Stimulated activated CD4-positive, alpha-beta T cell treated with anti-CD3 and anti-CD28 coated beads, Interleukin-4, amount 100 ng/mL, for 24 hours (primary cell): ENCODE data around the gene FLNB.
"Not testable (repeated sequence)": the region's sequence is repeated elsewhere in the genome, so short reads cannot be mapped to it uniquely, and the experiment has no call there.

Source experiments
- DNase-seq: peaks from one replicate; pipeline ENCODE4 v3.0.0-alpha.2; 2020

The FLNB gene

DNA sequence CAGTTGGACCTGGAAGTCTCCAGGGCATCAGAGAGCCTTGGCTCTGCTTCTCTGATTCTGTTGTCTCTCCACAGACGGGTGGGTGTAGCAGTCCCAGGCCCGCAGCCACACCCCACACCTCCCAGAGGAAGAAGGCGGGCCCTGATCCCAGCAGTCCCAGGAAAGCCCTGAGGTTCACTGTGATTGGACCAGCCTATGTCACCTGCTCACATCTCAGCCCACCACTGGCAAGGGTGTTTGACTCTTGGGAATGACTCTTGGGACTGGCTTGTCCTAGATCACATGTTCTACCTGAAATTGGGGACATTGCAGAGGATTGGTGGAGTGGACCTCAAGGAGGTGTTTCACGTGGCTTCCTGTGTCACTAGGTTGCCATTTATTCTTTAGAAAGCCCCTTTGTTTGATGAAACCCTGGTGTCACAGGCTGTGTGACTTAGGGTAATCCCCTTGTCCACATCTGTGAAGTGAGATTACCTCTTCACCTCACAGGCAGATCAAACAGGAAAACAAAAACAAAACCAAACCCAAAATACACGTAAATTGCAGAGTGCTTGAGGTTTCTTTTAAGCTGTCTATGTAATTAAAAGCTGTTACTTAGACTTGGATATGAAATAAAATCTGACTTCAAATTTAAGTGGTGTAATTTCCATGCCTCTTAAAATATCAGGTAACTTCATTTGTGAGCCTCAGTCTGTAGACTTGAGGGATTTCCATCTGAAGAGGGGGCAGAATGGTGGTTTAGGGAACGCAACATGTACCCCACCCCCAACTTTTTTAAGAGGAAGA, 26.7 kb downstream of the FLNB start:
- DNase-seq, result peak; percentile 43

DNA sequence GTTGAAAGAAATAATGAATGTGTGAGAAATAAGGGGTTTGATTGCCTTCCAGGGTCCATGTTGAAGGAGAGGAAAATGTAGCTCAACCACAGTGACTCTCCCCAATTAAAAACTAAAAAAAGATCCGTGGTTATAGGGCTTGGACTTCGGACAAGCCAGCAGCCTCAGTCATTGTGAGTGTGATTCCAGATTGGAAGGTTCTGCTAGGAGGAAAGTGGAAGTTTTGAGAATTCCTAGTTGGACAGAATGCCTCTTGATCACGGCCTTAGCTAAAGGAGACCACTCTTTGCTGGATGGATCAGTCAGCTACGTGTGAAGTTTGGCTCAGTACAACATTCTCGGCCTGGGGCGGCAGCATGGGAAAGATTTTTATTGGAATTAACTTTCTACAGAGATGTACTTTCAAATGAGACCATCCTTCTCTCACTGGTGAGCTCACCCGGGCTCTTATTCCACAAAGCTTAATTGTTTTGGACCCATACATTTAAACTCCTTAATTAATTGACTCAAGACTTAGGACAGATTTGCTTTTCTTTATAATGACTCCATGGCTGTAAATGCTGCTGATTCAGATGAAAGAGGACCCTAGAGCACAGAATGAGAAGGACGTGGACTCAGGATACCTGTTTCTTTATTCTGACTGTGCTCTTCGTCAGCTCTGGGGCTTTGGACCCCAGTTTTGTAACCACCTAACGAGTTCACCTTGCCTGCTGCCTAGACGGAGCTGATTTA, 27.5 kb downstream of the FLNB start:
- DNase-seq, result no peak

DNA sequence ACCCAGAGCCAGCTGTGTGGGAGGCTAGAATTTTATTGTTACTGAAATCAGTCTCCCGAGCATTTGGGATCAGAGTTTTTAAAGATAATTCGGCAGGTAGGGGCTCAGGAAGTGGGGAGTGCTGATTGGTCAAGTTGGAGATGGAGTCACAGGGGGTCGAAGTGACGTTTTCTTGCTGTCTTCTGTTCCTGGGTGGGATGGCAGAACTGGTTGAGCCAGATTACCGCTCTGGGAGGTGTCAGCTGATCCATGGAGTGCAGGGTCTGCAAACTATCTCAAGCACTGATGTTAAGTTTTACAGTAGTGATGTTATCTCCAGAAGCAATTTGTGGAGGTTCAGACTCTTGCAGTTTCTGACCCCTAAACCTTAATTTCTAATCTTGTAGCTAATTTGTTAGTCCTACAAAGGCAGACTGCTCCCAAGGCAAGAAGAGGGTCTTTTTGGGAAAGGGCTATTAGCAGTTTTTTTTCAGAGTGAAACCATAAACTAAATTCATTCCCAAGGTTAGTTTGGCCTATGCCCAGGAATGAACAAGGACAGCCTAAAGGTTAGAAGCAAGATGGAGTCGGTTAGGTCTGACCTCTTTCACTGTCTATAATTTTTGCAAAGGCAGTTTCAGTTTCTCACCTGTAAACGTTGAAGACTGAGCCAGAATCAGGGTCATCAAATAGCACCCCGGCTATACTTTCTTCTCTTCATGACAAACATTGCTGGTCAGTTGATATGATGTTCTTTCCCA, 28.2 kb downstream of the FLNB start:
- no peak for DNase-seq

DNA sequence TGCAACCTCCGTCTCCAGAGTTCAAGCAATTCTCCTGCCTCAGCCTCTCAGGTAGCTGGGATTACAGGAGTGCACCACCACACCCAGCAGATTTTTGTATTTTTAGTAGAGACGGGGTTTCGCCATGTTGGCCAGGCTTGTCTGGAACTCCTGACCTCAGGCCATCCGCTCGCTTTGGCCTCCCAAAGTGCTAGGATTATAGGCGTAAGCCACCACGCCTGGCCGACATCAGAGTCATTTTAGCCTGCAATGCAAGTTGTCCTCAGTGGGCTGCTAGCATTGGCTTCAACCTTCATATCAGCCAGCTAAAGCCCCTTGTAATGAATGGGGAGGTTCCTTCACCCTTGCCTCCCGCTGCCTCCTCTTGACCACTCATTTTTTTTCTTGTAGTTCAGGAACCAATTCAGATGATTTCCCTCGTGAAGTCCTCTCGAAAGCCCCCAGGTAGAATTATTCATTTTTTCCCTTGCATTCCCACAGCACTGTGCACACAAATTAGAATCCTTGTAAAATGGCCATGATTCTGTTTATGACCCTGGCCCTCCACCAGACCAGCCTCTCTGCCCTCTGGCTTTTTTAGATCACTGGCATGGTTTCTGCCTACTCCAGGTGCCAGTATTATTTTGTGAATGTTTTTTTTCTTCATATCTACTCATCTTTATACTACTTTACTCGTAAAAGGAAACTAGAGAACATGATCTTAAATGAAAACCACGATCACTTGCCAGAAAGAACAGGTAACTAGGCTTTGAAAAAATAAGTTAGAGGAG, 29.1 kb downstream of the FLNB start:
- no peak for DNase-seq

DNA sequence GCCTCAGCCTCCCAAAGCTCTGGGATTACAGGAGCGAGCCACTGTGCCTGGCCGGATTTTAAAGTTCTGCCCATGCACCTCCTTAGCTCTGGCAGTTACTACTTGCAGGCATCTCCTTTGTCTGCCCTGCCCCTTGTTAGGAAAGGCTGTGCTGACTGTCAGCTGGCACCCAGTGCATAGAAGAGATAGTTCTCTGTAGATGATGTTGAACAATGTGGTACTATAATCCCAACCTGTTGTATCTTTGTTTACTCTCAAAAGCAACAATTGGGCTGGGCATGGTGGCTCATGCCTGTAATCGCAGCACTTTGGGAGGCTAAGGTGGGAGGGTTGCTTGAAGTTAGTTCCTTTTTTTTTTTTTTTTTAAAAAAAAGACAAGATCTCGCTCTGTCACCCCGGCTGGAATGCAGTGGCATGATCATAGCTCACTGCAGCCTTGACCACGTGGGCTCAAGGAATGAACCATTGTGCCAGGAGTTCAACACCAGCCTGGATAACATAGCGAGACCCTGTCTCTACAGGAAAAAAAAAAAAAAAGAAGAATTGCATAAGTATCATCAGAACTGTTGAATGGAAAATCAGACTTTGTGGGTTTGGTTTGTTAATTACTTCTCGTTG, 30.6 kb downstream of the FLNB start:
- DNase-seq, result no peak

DNA sequence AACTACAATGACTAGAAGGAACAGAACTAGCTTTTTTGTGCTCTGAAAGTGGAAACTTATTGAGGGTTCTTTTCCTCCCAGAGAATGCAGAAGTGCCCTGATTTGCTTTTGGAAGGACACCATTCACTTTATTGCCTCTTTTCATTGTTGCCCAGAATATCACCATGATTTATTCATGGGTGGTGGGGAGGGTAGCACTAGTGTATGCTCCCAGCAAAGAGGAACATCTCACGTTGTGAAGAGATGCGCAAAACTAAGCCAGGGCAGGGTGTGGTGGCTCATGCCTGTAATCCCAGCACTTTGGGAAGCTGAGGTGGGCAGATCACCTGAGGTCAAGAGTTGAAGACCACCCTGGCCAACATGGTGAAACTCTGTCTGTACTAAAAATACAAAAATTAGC, 31.4 kb downstream of the FLNB start:
- no peak for DNase-seq

DNA sequence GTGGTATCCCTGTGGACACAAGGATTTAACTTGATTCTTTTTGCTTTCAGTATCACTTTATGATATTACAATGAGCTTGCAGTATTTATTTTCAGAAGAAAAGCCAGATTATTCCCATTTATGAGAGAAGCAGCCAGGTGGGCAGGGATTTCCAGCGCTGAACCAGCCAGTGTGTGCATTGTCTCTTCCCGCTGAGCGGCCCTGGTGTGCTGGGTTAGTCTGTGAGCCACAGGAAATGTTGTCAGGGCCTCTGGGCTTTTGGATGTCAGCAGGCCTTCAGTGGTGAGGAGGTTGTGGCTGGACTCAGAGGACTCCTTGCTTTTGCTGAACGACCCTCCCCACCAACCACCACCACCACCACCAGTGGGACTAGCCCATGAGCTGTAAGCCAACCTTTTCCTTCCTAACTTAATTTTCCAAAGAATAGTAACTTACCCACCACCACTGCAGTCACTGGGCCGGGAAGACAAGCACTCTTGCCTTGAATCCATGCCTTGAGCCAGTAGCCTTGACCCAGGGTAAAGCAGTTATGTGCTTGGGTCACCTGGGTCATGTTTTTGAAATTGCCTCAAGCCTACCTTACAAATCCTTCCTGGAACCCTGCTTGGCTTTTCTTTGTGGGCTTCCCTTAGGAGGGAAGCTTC, 33.1 kb downstream of the FLNB start:
- no peak for DNase-seq

DNA sequence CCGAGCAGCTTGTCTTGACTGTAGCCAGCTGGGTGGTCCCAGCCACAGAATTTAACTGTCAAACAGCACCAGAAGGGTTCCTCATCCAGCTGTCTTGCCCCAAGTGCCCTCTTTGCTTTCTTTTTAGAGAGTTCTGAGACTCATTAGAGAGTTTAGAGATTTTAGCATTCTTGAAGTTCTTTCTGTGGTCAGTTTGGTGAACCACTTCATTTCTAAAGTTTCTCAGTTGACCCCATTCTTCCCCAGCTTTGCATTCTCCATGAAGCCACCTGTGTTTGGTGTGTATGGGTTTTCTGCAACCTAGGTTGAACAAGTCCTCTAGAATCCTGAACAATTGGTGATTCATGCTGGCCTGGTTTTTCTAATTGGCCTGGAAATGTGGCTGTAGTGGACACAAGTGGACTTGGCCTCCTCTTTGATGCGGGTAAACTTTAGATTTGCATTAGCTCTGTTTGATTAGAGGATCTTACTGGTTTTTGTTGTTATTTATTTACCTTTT, 33.7 kb downstream of the FLNB start:
- DNase-seq, result no peak

DNA sequence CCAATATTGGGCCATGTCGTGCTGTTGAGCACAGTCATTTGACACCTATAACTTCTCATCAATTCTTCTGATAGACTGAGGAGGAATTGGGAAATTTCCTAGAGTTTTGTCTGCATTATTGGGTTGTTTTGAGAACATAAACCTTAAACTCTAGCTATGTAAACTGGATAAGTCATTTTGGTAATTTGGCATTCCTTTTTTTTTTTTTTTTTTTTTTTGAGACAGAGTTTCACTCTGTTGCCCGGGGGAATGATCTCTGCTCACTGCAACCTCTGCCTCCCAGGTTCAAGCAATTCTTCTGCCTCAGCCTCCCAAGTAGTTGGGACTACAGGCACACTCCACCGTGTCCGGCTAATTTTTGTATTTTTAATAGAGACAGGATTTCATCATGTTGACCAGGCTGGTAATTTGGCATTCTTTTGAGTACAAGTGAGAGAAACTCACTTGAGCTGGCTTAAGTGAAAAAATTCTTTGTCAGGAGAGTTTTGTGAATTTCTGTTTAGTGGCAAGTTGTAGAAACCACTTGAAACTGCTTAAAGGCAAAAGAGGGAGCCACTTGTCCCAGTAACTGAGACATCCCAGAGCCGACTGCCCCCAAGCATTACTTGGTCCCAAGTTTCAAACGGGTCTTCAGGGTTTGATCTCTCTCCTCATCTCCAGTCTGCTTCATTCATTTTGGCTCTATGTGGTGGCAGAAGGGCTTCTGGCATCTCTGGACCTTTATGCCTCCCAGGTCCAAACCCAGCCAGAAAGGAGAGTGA, 34.9 kb downstream of the FLNB start:
- no peak for DNase-seq

DNA sequence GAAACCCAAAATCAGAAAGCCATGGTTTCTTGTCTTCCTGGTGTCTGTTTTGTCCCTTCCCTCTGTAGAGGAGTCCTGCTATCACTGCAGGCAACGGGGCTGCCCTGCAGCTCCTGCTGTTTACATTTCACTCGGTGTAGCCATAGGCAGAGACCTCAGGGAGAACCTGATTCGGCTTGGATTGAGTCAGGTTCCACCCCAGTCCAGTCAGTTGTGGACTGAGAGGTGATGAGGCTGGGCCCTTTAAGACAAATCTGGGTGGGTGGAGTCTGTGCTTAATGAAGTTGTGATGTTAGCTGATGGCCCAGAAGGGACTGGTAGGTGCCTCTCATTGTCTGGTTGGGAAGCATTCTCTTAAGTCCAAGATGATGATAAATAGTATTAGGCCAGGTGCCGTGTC, 35.7 kb downstream of the FLNB start:
- no peak for DNase-seq

DNA sequence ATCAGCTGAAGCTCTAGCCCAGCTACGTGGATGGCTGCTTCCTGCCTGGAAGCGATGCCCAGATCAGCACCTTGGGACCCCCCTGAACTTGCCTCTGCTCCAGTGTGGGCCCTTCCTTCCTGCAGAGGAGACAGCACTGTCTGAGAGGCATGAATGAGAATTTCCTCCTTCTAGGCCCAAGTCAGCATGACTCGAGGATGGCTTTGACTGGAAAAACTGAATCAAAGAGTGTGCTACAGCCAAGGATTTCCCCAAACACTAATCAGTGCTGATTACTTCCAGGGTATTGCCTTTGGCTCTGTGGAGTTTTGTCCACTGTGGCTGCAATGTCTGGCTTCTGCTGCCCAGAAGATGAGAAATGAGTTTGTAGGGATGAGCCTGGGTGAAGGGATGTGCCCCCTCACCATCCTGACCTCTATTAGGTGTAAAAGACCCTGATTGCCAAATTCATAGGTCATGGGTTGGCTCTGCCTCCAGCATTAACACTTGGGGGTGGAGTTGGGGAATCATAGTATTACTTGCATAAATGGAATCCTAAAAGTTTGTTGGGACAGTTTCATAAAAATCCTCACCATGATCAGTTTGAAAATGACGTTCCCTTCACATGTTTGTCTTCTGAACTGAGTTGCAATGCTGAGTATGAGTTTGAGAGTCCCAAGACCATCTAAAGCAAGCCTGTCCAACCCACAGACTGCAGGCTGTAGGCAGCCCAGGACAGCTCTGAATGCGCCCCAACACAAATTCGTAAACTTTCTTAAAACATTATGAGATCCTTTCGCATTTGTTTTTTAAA, 36.7 kb downstream of the FLNB start:
- no peak for DNase-seq

DNA sequence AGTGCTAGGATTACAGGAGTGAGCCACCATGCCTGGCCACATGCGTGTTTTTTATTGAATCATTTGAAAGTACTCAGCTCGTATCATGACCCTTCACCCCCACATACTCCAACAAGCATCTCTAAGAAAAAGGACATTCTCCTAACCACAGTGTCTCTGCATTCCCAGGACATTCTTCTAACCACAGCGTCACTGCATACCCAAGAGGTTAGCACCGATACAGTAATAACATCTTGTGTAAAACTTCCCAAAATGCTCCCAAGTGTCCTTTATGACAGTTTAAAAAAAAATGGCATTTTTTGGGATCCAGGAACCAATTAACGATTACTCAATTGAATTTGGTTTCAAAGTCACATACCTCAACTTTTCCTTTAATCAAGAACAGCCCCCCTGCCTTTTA, 39.6 kb downstream of the FLNB start:
- DNase-seq, result no peak

DNA sequence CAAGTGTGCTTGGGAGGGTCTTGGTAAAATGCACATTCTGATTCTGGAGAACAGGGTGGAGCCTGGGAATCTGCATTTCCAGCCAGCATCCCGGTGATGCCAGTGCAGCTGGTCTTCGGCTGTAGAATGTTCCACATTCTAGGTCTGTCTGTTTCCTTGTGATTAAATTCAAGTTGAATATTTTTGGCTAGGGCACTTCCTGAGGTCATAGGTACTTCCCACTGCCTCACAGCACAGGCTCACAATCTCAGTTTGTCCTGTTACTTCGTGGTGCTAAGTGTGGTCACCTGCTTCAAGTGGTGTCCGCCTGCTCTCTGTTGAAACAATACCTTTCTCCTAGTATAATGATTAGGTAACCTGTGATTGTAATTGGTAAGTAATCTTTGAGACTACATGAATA, 40.1 kb downstream of the FLNB start:
- DNase-seq, result no peak

DNA sequence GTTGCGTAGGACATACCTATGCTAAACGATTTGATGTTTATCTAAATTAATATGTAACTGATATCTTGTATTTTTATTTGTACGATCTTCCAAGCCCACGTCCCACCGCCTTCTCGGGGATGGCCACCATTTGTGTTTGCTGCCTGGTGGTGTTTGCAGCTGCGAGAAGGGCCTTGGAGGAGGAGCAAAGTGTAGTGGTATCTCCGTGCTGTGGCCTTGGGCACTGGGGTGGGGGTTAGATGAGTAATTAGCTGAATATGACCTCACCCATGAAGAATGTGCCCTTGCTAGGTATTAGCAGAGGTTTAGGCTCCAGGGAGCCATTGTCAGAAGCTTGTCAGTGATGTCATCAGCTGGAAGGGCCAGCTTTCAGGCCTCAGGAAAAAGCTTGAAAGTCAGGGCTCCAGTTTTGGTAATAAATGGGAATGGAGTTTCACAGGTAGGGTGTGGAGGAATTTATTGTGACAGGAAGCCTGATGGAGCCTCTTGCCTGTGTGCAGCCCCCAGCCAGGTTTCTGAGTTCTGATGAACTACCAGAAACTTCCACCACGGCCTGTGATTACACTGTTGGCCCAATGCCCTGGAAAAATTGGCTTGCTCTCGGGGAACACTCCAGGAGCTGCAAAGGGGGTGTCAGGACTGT, 41.0 kb downstream of the FLNB start:
- DNase-seq, result no peak

DNA sequence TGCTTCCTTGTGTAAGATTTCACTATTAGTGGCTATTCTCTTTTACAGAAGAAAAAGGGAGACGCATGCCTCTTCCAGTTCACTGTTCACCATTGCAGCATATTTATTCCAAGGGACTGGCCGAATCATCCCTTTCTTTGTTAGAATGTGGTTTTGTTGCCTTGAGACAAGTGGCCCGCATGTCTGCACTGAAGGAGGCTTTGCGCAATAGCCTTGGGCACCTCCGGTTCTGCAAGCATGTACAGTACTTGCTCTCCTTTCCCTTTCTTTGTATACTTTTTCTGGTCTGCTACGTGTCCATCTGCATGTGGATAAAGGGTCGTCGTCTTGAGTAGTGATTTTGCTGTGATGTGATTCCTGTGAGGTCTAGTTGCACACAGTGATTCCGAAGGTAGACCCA, 43.0 kb downstream of the FLNB start:
- no peak for DNase-seq

DNA sequence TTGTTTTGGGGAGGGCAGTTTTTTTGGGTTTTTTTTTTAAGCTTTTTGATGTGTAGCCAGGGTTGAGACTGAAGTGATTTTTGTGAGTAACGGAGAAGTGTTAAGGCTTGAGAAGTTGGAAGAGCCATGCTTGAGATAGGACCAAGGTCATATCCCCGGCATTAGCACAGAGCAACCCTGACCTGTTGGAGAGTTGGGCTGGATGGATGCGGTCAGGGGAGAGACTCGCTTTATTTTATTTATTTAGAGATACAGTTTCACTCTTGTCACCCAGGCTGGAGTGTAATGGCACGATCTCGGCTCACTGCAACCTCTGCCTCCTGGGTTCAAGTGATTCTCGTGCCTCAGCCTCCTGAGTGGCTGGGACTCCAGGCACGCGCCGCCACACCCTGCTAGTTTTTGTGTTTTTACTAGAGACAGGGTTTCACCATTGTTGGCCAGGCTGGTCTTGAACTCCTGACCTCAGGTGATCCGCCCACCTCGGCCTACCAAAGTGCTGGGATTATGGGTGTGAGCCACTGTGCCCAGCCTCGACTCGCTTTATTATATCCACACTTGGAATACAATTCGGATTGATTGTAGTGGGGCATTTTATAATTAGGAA, 43.5 kb downstream of the FLNB start:
- not testable (repeated sequence) for DNase-seq

DNA sequence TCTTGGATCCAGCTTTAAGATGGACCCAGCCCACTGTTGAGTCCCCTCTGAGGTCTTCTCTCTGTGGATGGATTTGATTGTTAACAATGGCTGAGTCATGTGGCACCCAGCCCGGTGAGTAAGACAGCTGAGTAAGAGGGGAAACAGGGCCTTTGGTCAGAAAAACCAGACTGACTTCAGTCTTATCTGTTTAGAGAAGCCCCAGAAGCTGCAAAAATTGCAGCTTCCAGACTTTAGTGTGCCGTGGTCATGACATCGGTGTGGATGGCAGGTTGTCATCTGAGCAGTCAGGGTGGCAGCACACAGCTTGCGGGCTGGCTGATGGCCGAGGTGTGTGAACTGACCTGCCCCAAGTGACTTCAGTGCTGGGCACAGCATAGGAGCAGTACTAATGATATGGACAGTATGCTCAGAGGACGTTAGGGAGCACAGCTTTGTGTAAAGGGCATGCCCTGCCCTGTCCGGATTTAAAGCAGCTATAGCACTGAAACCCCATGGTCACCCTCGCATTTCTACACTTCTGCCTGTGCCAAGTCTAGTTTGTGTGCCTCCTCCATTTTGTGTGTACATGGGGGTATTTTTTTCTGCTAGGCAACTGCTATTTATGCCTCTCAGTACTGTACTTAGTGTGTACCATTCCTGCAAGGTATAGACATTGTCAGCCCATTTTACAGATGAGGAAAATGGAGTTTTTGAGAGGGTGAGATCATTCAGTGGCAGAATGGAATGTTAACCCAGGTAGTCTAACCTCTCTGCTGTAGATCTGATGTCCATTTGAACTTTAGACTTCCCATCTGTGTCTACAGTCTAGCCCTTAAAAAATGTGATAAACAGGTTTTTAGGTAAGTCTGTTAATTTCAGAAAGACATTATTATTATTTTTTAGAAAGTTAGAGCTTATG, 44.4 kb downstream of the FLNB start:
- peak; percentile 41 for DNase-seq

DNA sequence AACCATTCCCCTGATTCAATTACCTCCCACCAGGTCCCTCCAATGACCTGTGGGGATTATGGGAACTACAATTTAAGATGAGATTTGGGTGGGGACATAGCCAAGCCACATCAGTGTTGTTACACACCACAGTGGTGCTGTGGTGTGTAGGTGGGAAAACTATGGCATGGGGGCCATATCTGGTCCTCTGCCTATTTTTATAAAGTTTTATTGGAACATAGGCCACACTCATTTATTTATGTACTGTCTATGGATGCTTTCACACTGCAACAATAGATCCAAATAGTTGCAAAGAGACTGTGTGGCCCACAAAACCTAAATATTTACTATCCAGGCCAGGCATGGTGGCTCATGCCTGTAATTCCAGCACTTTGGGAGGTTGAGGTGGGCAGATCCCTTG, 46.4 kb downstream of the FLNB start:
- DNase-seq, result no peak
